ENCODE results near the gene SCRG1. TPM values are rescaled to one million over a fixed set of nuclear protein-coding genes. Genes with fewer than 3 reads are reported as not detected.
A peak's percentile ranks its signal among the peaks of the same experiment; 100 is the strongest.

SCRG1 gene
- total RNA-seq, 2 donors from 2014 or later, result 0.42 TPM; not detected in 1

DNA sequence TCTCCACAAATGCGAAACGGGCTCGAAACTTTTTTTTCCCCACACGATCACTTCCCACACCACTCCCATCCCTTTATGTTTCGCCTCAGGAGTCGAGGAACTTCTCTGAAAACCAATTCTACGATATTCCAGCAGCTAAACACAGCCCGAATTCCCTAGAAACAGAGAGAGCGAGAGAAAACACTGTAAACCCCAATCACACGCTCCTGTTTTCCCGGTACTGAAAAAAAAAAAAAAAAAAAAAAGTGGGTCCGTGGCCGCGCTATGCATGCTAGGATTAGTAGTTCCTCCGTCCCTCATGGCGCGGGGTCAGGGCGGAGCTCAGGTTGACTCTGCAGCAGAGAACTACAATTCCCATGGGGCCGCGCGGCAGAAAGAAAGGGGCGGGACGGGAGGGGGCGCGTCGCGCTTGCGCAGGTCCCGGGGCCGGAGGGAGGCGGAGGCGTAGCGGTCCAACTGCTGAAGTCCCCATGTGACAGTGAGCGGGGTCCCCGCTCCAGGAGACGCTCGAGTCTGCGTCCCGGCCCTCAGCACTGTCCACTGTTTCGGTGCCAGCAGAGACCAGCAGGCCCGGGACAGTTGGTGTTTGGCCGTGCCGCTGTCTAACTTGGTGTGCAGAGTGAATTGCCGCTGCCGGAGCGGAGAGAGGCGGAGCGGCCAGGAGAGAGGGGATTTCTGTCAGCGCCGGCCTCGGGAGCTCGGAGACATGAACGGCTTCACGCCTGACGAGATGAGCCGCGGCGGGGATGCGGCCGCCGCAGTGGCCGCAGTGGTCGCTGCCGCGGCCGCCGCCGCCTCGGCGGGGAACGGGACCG lies 28.2 kb downstream of the SCRG1 start, which contains the start of gene SAP30:
Gene SAP30 (plus strand): TSS at position 478 of the 815 bp plus-strand sequence. CDS start 229 bp downstream, at position 707.
- peak; percentile 91 for ATAC-seq
- intact Hi-C loops (cut with DNase I, micrococcal nuclease), result loop anchor here in 1 of 2 donors (5.0 kb wide), 1 partner anchor 38 kb away; the partner anchor contains the start of gene HMGB2
- peak; percentile 98 to 99 for DNase-seq

DNA sequence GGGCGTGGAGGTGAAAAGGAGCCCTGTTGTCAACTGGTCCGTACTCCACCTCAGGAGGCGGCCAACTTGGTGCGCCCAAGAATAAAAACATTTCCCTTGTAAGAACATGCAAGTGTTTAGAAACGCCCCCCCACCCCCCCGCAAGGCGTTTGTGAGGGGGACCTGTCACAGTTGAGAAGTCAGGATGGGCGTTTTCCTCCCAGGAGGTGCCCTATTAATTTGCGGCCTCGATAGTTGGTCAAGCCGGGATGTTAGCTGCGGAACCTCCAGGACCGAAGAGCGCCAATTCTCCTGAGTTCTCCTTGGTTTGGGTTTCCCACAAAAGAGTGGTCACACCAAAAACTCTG lies 28.8 kb downstream of the SCRG1 start:
- ATAC-seq, result no peak
- peak; percentile 70 to 75 for DNase-seq
- intact Hi-C loops (cut with DNase I, micrococcal nuclease), result loop anchor here in 1 of 2 donors (5.0 kb wide), 1 partner anchor 38 kb away; the partner anchor contains the start of gene HMGB2

DNA sequence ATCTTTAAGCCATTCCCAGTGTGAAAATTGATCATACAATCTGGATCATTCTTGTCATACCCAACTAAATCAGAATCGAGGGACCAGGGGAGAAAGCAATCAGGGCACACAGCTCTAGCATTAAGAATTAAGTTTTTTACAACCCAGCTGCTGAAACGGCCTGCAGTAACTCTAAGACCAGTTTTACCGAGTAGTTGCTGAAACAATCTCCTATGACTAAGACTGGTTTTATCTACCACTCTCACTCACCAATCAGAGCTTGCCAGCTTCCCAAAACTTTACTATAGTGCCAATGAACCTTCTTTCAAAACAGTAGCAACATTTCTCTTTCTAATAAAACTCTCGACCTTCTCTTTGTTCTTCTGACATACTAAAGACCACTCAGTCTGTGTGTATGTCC lies 31.0 kb downstream of the SCRG1 start:
- DNase-seq (no peak), ATAC-seq (no peak)
- intact Hi-C loops (cut with DNase I, micrococcal nuclease), result no loop called here

DNA sequence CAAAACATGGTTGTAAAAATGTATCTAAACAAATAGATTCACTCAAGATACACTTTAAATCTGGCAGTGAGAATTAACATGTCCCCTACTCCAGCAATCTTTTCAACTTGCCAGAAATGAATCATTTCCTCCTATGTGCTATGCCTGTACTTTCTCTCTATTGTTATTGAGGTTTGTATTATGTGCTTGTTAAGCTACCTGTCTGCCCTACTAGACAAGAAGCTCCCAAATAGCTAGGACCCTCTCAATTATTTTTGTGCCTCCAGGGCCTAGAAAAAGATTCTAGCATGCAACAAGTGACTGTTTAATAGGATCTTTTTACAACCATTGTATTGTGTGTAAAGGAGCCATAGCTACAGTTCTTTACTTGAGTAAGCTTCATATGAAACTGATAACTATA lies 31.6 kb downstream of the SCRG1 start:
- intact Hi-C loops (cut with DNase I, micrococcal nuclease), result no loop called here
- DNase-seq (no peak), ATAC-seq (no peak)

DNA sequence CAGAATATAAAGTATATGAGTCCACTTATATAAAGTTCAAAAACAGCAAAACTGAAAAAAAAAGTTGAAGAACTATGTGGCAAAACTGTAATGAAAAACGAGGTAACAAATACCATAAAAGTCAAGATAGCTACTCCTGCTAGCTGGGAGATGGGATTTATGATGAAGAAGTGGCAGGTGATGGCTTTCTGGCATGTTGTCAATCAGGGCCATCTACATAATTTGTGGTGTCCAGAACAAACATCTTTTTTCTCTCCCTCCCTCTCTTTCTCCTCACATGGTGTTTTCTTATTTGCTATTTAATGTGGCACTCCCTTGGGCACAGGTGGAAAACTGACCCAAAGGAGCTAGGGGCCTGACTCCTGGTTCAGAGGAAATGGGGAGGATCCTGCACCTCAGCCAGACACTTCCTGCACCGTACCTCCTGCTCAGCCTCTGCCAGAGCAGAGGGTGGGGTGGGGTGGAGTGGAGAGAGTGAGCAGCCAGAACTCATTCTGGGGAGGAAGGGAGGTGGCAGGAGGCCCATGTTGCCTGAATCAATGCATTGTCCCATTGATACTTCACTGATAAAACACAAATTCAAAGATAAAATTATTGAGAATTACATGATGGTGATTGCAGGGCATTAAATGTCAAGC lies 33.4 kb downstream of the SCRG1 start:
- intact Hi-C loops (cut with DNase I, micrococcal nuclease), result no loop called here
- ATAC-seq (no peak), DNase-seq (peak; percentile 19 to 24)

DNA sequence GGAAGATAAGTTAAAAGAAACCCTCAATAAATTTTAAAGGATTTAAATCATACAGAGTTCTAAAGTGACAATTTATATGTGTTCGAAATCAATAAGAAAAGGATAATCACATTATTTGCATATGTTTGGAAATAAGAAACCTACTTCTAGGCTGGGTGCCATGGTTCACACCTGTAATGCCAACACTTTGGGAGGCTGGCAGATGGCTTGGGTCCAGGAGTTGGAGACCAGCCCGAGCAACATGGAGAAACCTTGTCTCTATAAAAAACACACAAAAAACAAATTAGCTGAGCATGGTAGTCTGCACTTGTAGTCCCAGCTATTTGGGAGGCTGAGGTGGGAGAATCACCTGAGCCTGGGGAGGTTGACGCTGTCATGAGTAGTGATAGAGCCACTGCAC lies 36.2 kb downstream of the SCRG1 start:
- DNase-seq, result no peak
- ATAC-seq, result no peak
- intact Hi-C loops (cut with DNase I, micrococcal nuclease), result no loop called here

DNA sequence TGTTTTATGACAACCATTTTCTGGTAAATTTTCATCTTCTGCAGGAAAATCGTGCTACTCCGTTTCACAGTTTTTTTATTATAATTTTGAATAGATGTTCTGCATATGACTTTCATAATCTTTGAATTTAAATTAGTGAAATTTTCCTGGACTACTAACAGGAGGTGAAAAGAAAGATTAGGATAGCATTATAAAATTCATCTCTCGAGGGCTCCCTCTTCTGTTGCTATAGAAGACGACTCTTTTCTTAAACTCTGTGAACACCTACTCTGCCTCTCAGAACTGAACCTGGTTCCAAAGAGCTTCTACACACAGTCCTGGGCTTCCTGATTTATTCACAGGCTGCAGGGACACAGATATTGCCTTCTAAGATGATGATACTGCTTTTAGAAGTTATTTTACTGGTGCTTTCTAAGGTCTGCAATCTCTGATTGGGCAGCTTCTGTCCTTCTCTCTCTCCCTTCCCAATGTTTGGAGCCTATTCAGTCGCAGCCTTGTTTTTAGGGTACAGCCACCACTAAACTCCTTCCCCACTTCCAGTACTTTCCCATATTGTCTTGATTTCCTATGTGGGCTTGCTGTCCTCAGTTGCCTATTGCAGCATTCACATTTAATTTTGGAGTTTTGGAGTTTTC lies 38.2 kb downstream of the SCRG1 start:
- ATAC-seq, result peak; percentile 48
- intact Hi-C loops (cut with DNase I, micrococcal nuclease), result no loop called here
- no peak for DNase-seq

DNA sequence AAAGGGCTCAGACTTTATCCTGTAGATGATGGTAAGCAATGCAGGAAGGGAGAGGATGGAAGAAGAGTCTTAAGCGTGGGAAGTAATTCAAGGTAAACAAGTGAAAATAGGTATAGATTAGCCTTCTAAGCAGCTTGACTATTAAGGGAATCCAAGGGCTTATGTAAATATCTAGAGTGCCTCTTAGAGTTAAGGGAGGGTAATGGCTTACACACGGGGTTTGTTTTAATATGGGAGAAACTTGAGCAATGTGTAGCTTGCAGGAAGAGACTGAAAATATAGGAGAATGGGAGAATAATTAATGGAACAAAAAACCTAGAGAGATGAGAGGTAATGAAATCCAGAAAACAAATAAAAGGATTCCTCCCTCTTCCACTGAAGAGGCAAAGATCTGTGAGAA lies 41.0 kb downstream of the SCRG1 start:
- DNase-seq, result no peak
- ATAC-seq, result no peak
- intact Hi-C loops (cut with DNase I, micrococcal nuclease), result no loop called here

DNA sequence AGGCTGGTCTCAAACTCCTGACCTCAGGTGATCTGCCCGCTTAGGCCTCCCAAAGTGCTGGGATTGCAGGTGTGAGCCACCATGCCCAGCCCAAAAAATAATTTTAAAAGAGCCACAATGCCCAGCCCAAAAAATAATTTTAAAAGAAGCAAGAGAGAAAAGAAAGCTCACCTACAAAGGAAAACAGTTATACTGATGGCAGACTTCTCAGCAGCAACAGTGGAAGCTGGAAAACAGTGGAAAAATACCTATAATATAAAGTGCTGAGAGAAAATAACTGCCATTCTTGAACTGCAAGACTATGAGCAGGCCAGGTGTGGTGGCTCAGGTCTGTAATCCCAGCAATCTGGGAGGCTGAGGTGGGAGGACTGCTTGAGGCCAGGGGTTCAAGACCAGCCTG lies 51.4 kb downstream of the SCRG1 start:
- intact Hi-C loops (cut with DNase I, micrococcal nuclease), result no loop called here
- ATAC-seq, result no peak

DNA sequence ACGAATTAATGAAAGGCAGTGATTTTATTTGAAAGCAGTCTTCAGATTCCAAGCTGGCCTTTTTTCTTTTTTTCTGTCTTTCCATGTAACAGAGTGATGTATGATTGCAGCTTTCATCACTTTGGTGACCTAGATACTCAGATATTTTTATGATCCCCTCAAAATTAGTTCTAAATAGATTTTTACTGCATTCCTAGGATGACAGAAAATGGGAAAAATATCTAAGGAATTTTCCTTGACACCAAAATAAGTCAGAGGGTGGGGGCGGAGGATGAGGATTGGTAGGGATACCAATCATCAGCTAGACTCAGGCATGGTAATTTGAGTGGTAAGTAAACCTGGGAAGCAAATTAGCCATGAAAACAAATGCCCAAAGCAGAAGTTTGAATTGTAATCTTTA lies 52.8 kb downstream of the SCRG1 start:
- ATAC-seq, result no peak
- intact Hi-C loops (cut with DNase I, micrococcal nuclease), result no loop called here
- no peak for DNase-seq

More for the DNA sequence above, 51.4 kb downstream of the SCRG1 start:
- no peak for DNase-seq

DNA sequence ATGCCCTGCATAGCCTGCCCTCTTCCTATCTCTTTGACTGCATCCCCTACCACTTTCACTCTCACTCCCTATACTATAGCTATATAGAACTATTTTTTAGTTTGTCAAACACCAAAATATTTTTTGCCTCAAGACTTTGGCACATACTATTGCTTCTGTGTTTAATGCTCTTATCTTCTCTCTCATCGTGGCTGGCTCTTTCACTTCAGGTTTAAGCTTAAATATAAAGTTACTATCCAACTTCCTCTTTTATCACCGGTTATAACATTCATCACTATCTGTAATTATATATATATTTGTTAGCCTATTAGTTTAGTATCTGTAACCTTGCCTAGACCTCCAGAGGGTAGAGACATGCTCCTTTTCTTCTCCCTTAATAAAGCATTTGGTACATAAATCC lies 53.3 kb downstream of the SCRG1 start:
- ATAC-seq (no peak), DNase-seq (no peak)
- intact Hi-C loops (cut with DNase I, micrococcal nuclease), result no loop called here

DNA sequence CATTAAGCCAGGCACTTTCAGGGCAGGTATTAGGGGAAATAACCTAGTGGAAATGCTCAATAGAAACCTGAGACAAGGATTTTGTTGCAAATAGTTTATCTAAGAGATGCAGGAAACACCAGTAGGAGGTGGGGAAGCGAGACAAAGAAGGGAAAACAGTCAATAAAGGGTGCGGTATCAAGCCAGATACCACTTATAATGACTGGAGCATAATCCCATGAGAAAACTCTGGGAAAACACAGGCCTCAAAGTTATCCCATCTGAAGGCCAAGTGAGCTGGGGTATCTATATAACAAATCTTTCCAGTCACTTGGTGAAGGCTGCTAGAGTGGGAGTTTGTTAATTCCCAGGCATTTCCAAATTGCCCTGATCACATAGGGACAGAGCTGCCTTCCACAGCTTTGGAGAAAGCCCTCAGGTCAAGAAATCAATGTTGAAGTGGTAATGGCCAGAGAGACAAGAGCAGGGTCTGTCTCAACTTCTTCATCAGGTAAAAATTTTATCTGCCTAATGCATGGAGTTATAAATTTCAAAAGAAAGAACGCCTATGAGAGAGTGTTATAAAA lies 55.0 kb downstream of the SCRG1 start:
- no peak for DNase-seq
- intact Hi-C loops (cut with DNase I, micrococcal nuclease), result no loop called here
- ATAC-seq, result no peak

DNA sequence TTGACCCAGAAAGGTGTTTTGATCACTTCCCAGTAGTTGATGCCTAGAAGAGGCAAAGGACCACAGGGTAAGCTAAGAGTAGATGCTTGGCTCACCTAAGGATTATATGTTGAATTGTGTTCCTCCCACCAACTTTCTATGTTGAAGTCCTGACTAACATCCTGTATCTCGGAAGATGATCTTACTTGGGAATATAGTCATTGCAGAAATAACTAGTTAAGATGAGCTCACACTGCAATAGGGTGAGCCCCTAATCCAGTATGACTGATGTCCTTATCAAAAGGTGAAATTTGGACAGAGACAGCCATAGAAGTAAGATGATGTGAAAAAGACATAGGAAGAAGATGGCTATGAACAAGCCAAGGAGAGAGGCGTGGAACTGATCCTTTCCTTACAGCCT lies 61.5 kb downstream of the SCRG1 start:
- DNase-seq (no peak), ATAC-seq (no peak)
- intact Hi-C loops (cut with DNase I, micrococcal nuclease), result no loop called here

DNA sequence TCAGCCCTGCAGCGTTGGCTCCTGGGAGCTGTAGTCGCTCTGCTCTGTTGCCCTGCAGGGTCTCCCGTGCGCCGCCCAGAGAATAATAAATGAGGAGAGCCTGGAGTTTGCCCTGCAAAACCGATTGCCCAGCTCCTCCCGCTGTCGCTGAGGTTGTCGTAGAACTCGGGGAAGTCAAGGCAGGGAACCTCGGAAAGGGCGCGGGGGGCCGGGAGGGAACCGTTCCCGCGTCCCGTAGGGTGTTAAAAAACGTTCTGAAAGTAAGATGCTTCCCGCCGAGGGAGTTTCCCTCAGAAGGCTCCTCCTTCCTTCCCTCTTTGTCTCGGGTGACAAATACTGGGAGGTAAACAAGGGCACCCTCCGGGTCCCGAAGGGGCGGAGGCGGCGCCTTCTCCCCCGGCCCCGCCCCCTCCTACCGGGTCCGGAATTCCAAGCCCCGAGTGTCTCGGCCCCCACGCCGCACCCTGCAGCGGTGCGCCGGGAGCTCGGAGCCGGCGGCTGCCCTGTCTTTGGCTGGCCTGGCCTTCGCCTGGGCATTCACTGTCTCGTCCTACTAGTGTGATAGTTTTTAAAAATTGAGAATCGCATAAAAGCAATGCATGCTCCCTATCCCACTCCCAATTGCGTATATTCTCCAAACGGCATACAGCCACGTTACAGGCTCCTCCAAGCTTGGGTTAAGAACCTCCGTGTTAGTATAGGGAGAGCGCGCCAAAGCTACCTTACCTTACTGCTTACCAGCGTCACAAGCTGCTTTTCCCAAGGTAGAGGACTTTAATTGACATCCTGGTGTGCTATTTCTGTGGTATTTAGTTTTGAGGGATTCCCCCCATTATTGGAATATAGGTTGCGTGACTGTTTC lies 63.8 kb downstream of the SCRG1 start:
- intact Hi-C loops (cut with DNase I, micrococcal nuclease), result loop anchor here in 1 of 2 donors (5.0 kb wide), 1 partner anchor 37 kb away; the partner anchor contains the start of gene SAP30
- ATAC-seq (peak; percentile 54), DNase-seq (peak; percentile 74 to 78)

Other genes with a start within 250 kb of the SCRG1 start
- gene GALNT7, start 230.3 kb downstream of the SCRG1 start, total RNA-seq, result 100 to 1,000 TPM; 138 to 143 TPM
- gene HMGB2, start 64.8 kb downstream of the SCRG1 start, total RNA-seq, result 10 to 100 TPM; 41.5 to 61.3 TPM
- gene SAP30, start 28.2 kb downstream of the SCRG1 start, total RNA-seq, result 1 to 10 TPM; 6.5 to 7.6 TPM
- 10 to 100 TPM in 1 of 2 donors, 1 to 10 TPM in 1; 2.0 to 18.9 TPM for gene HAND2, start 131.1 kb upstream of the SCRG1 start, total RNA-seq